Adrenal gland (tissue), 12 donors: ENCODE measurements around the gene NOVA1. TPM values are rescaled to one million over a fixed set of nuclear protein-coding genes. Genes with fewer than 3 reads are reported as not detected.
A peak's percentile ranks its signal among the peaks of the same experiment; 100 is the strongest.

Experiments
- DNase-seq, 7 donors: peaks; one replicate each; pipeline ENCODE4 v3.0.0-alpha.2; 2019 to 2020
- H3K27ac ChIP-seq, 5 donors: fragments of 200-600 bp; sonication (generic) in 4 of 5; 1 replicate in 3 of 5; 2 replicates in 2 of 5; pipeline versions ENCODE4 v1.5.1 to v1.8.0; 2016 to 2020; ENCODE audit warnings: mild to moderate bottlenecking in 1 of 5
- H3K27me3 ChIP-seq: fragments of 200-600 bp; 2 replicates; pipeline ENCODE4 v1.8.0; 2021
- H3K36me3 ChIP-seq, 2 donors: fragments of 200-600 bp; replicated peaks in 1 of 2; 1 replicate in 1 of 2; 2 replicates in 1 of 2; pipeline versions ENCODE4 v1.5.1 to v1.8.0; 2018 to 2022
- H3K4me1 ChIP-seq, 2 donors: fragments of 200-600 bp; replicated peaks in 1 of 2; 1 replicate in 1 of 2; 2 replicates in 1 of 2; pipeline versions ENCODE4 v1.5.1 to v1.8.0; 2018 to 2021
- H3K4me3 ChIP-seq, 4 donors: fragments of 200-600 bp; sonication (generic) in 3 of 4; one replicate each; pipeline ENCODE4 v1.5.1; 2016 to 2018
- H3K9me3 ChIP-seq, 3 donors: fragments of 200-600 bp; sonication (generic) in 1 of 3; replicated peaks in 1 of 3; 1 replicate in 2 of 3; 2 replicates in 1 of 3; pipeline versions ENCODE4 v1.5.1 to v1.8.0; 2016 to 2021
- CTCF ChIP-seq, 6 experiments: fragments of 450-650 bp in 4 of 6; fragments of 200-600 bp in 2 of 6; sonication (generic) in 1 of 6; IDR thresholded peaks; 1 replicate in 5 of 6; 2 replicates in 1 of 6; pipeline versions ENCODE4 v1.5.1 to v1.8.0; 2016 to 2021; ENCODE audit warnings: antibody characterized with exemption in 6 of 6, mild to moderate bottlenecking in 2 of 6, moderate library complexity in 1 of 6
- POLR2A ChIP-seq, 2 donors: fragments of 450-650 bp; IDR thresholded peaks; one replicate each; pipeline ENCODE4 v1.6.1; 2017; ENCODE audit warnings: antibody characterized with exemption in 2 of 2, mild to moderate bottlenecking in 2 of 2, moderate library complexity in 1 of 2
- WGBS, 4 donors: extraction: QIAGEN DNeasy Blood & Tissue Kit in 2 of 4; methylation state at CpG; one replicate each; pipeline versions ENCODE4 v1.1.5 to v1.1.7; 2013 to 2017; 5-methylcytosine and 5-hydroxymethylcytosine counted together
- intact Hi-C, 2 donors: fragments of 100-400 bp; cut with DNase I; formaldehyde crosslinking; loops; one replicate each; pipeline versions ENCODE4 v1.14.1 to v1.15.0; 2022 to 2023
- polyA plus RNA-seq, 3 donors: library from polyadenylated mRNA; stranded (reverse); fragments of 200-250 nt in 2 of 3; fragments of 350-450 nt in 1 of 3; fragmentation: Illumina TruSeq in 1 of 3; extraction: RNeasy Lipid Tissue Mini Kit (QIAGEN cat#74804) in 1 of 3; gene quantifications; one replicate each; pipeline ENCODE4 v1.2.3, GENCODE V29; 2013 to 2014
- total RNA-seq, 9 donors: library from RNA; depleted of rRNA in 4 of 9; stranded (reverse); fragments of >200 nt in 4 of 9; fragments of 120-200 nt in 1 of 9; fragmentation: NEBNext Ultra II Directional in 1 of 9; extraction: Animal tissue kit (Norgen Biotek cat#: 25700) in 1 of 9; gene quantifications; one replicate each; pipeline versions ENCODE4 v1.1.0 to v1.2.4, GENCODE V29; 2013 to 2023
- donor health status: healthy with polysubstance abuse.
- donor health status: Bipolar disorder and iron deficiency.
- donor health status: DM: yes; HTN: yes; CAD: no.
- donor health status: DM: no; HTN: no; CAD: no.
- donor health status: DM: no; HTN: no; CAD: no.
- donor health status: DM: yes; HTN: yes; CAD: no.

Gene NOVA1
- total and polyA plus RNA-seq, 12 donors, result 0.69 to 16.6 (median 4.4) TPM

GRCh38 chr14:26596543-26597061, 1.2 kb downstream of the NOVA1 start:
- peak in 4 of 7 donors; percentile 7 to 53 (median 16) for DNase-seq
- Histone ChIP-seq H3K4me1 (no peaks in the 10 kb centered on the region), H3K27ac (peak overlapping the region in 1 of 5 donors; percentile 62), H3K9me3 (no peaks in the 10 kb centered on the region), H3K4me3 (peak overlapping the region in 2 of 4 donors; percentile 54 to 58), H3K36me3 (no peaks in the 10 kb centered on the region), H3K27me3 (no peaks in the 10 kb centered on the region)
- intact Hi-C loops, result no loop called here
- TF ChIP-seq CTCF (IDR thresholded peaks at IDR 0.05) (no peak), POLR2A (IDR thresholded peaks at IDR 0.05) (no peak)
- WGBS, 4 donors, result 3 to 5% (median 4%) methylated on average over 21 of the region's 21 CpGs

- H3K27ac ChIP-seq, result no peak overlapping the region
- TF ChIP-seq POLR2A (IDR thresholded peaks at IDR 0.05) (no peak), CTCF (IDR thresholded peaks at IDR 0.05) (no peak)
- no peaks in the 10 kb centered on the region for H3K27me3 ChIP-seq
- intact Hi-C loops, result no loop called here
- peak overlapping the region in 1 of 4 donors; percentile 54 for H3K4me3 ChIP-seq
- 37 to 39% (median 37%) methylated on average over 8 of the region's 8 CpGs for WGBS, 4 donors
- H3K9me3 ChIP-seq, result no peaks in the 10 kb centered on the region
- no peaks in the 10 kb centered on the region for H3K4me1 ChIP-seq
- H3K36me3 ChIP-seq, result no peaks in the 10 kb centered on the region
- no peak for DNase-seq
Measured at GRCh38 chr14:26595926-26596542, 1.8 kb downstream of the NOVA1 start.

GRCh38 chr14:26594756-26595545, 2.9 kb downstream of the NOVA1 start:
- TF ChIP-seq POLR2A (IDR thresholded peaks at IDR 0.05), result no peak
- Histone ChIP-seq H3K4me1 (no peaks in the 10 kb centered on the region), H3K9me3 (no peaks in the 10 kb centered on the region), H3K27ac (no peak overlapping the region), H3K36me3 (no peaks in the 10 kb centered on the region), H3K4me3 (no peak overlapping the region), H3K27me3 (no peaks in the 10 kb centered on the region)
- intact Hi-C loops, result no loop called here
- 83 to 88% (median 87%) methylated on average over 2 of the region's 2 CpGs for WGBS, 4 donors
- no peak for DNase-seq

- Histone ChIP-seq H3K4me1 (no peaks in the 10 kb centered on the region), H3K27me3 (no peaks in the 10 kb centered on the region), H3K36me3 (no peaks in the 10 kb centered on the region), H3K9me3 (no peaks in the 10 kb centered on the region), H3K27ac (no peak overlapping the region), H3K4me3 (no peak overlapping the region)
- whole genome bisulfite sequencing, 4 donors, result 57 to 67% (median 62%) methylated on average over 2 of the region's 2 CpGs
- DNase-seq, result no peak
- no peak for TF ChIP-seq POLR2A (IDR thresholded peaks at IDR 0.05)
- no peak for TF ChIP-seq CTCF (IDR thresholded peaks at IDR 0.05)
- intact Hi-C loops, result no loop called here
Measured at GRCh38 chr14:26594148-26594547, 3.7 kb downstream of the NOVA1 start.
